HepG2 (cell line): ENCODE measurements around the gene CEP19. TPM values are rescaled to one million over a fixed set of nuclear protein-coding genes. Genes with fewer than 3 reads are reported as not detected.
A peak's percentile ranks its signal among the peaks of the same experiment; 100 is the strongest.

Experiments used
- CENPBD1 ChIP-seq: sonication (generic); formaldehyde crosslinking; IDR thresholded peaks from 2 replicates; pipeline ENCODE4 v1.8.0; 2022; ENCODE audit warnings: missing genetic modification reagents, low read depth, mild to moderate bottlenecking, borderline replicate concordance
- CREM ChIP-seq, 2 experiments: sonication (generic) in 1 of 2; formaldehyde crosslinking in 1 of 2; IDR thresholded peaks; 2 replicates each; pipeline versions ENCODE4 v1.4.0 to v1.6.1; 2016 to 2020; ENCODE audit warnings: antibody characterized with exemption in 1 of 2, mild to moderate bottlenecking in 1 of 2, missing genetic modification reagents in 1 of 2
- NFYC ChIP-seq: IDR thresholded peaks from 2 replicates; pipeline ENCODE4 v1.6.1; 2016; ENCODE audit warnings: missing genetic modification reagents, missing compliant biosample characterization
- POGK ChIP-seq: sonication (generic); formaldehyde crosslinking; conservative IDR thresholded peaks from 2 replicates; pipeline ENCODE4 v1.8.0; 2022; ENCODE audit warnings: mild to moderate bottlenecking, moderate library complexity, missing genetic modification reagents
- RERE ChIP-seq: IDR thresholded peaks from 2 replicates; pipeline ENCODE4 v1.6.1; 2016; ENCODE audit warnings: low read depth, missing genetic modification reagents, missing compliant biosample characterization
- RORA ChIP-seq: sonication (generic); formaldehyde crosslinking; IDR thresholded peaks from 2 replicates; pipeline ENCODE4 v1.5.0; 2020; ENCODE audit warnings: mild to moderate bottlenecking, missing genetic modification reagents, moderate library complexity
- SMARCE1 ChIP-seq: fragments of 450-650 bp; IDR thresholded peaks from 2 replicates; pipeline ENCODE4 v1.6.1; 2017; ENCODE audit warnings: borderline replicate concordance
- STAT5B ChIP-seq: sonication (generic); formaldehyde crosslinking; IDR thresholded peaks from 2 replicates; pipeline ENCODE4 v1.4.0; 2020; ENCODE audit warnings: missing genetic modification reagents
- TCF7 ChIP-seq: sonication (generic); IDR thresholded peaks from 2 replicates; pipeline ENCODE4 v1.6.1; 2016; ENCODE audit warnings: antibody characterized with exemption, low read depth
- ZBTB25 ChIP-seq: IDR thresholded peaks from 2 replicates; pipeline ENCODE4 v1.6.1; 2018; ENCODE audit warnings: missing genetic modification reagents
- ZC3H13 ChIP-seq: sonication (generic); formaldehyde crosslinking; IDR thresholded peaks from 2 replicates; pipeline ENCODE4 v1.8.1; 2023; ENCODE audit warnings: mild to moderate bottlenecking, missing genetic modification reagents, moderate library complexity
- ZFP37 ChIP-seq: sonication (generic); formaldehyde crosslinking; IDR thresholded peaks from 2 replicates; pipeline ENCODE4 v1.4.0; 2020; ENCODE audit warnings: missing genetic modification reagents, borderline replicate concordance
- ZFYVE20 ChIP-seq: sonication (generic); formaldehyde crosslinking; IDR thresholded peaks from 2 replicates; pipeline ENCODE4 v1.8.0; 2023; ENCODE audit warnings: low read depth, mild to moderate bottlenecking, moderate library complexity, missing genetic modification reagents, borderline replicate concordance
- ZKSCAN8 ChIP-seq: IDR thresholded peaks from 2 replicates; pipeline ENCODE4 v1.6.1; 2016; ENCODE audit warnings: borderline replicate concordance, missing genetic modification reagents, missing compliant biosample characterization
- ZNF20 ChIP-seq: sonication (generic); formaldehyde crosslinking; IDR thresholded peaks from 2 replicates; pipeline ENCODE4 v1.4.0; 2020; ENCODE audit warnings: mild to moderate bottlenecking, moderate library complexity, missing genetic modification reagents
- ZNF260 ChIP-seq: sonication (generic); formaldehyde crosslinking; IDR thresholded peaks from 2 replicates; pipeline ENCODE4 v1.4.0; 2020; ENCODE audit warnings: missing genetic modification reagents, low read depth, mild to moderate bottlenecking, borderline replicate concordance
- ZNF34 ChIP-seq: sonication (generic); formaldehyde crosslinking; IDR thresholded peaks from 2 replicates; pipeline ENCODE4 v1.4.0; 2020; ENCODE audit warnings: mild to moderate bottlenecking, missing genetic modification reagents, borderline replicate concordance
- ZNF597 ChIP-seq: sonication (generic); formaldehyde crosslinking; IDR thresholded peaks from 2 replicates; pipeline ENCODE4 v1.5.0; 2020; ENCODE audit warnings: missing genetic modification reagents
- ZNF776 ChIP-seq: sonication (generic); formaldehyde crosslinking; IDR thresholded peaks from 2 replicates; pipeline ENCODE4 v1.4.0; 2020; ENCODE audit warnings: mild to moderate bottlenecking, missing genetic modification reagents
- ZSCAN22 ChIP-seq: sonication (generic); formaldehyde crosslinking; IDR thresholded peaks from 2 replicates; pipeline ENCODE4 v1.4.0; 2020; ENCODE audit warnings: mild to moderate bottlenecking, missing genetic modification reagents
- polyA plus RNA-seq, 8 experiments: library from polyadenylated mRNA; depleted of rRNA in 3 of 8; stranded (reverse) in 7 of 8; unstranded in 1 of 8; fragments of >200 nt; fragmentation: Illumina TruSeq in 4 of 8; extraction: Trizol in 4 of 8; gene quantifications; 2 replicates each; pipeline versions ENCODE4 v1.2.1 to v1.2.3, GENCODE V29; 2011 to 2016; ENCODE audit warnings: low read depth in 4 of 8, missing spikeins in 1 of 8, mixed read lengths in 1 of 8; ENCODE audit not compliant: insufficient read depth in 1 of 8
- total RNA-seq, 5 experiments: library from RNA; depleted of rRNA; stranded (reverse); fragments of >200 nt; fragmentation: Illumina TruSeq; extraction: Trizol; gene quantifications; 2 replicates each; pipeline ENCODE4 v1.2.3, GENCODE V29; 2016; ENCODE audit warnings: low read depth in 1 of 5

CEP19 gene
- total and polyA plus RNA-seq, 2 of the 13 experiments (the other 11 are each of a cell fraction or from before 2014, with no cell fraction given), result 0.48 to 1.2 TPM

- TF ChIP-seq CENPBD1, result no peak
- no peak for TF ChIP-seq TCF7
- no peak for TF ChIP-seq ZNF20 (CRISPR knock-in tag)
- TF ChIP-seq POGK (CRISPR knock-in tag), result 0 out of 2 replicates have a peak, but pooled peaks have one; percentile 45
- TF ChIP-seq RERE (CRISPR knock-in tag), result no peak
- TF ChIP-seq CREM (IDR thresholded peaks at IDR 0.05), result no peak
- TF ChIP-seq CREM (CRISPR knock-in tag; IDR thresholded peaks at IDR 0.05), result no peak
- TF ChIP-seq ZNF34 (CRISPR knock-in tag), result no peak
- no peak for TF ChIP-seq ZFYVE20 (CRISPR knock-in tag)
- no peak for TF ChIP-seq ZSCAN22 (CRISPR knock-in tag)
- peak; percentile 31; the same call in 1 of the 2 replicates for TF ChIP-seq ZBTB25 (CRISPR knock-in tag)
- no peak for TF ChIP-seq ZFP37 (CRISPR knock-in tag)
- no peak for TF ChIP-seq STAT5B (CRISPR knock-in tag)
- no peak for TF ChIP-seq ZKSCAN8 (CRISPR knock-in tag)
- TF ChIP-seq RORA (CRISPR knock-in tag), result no peak
- TF ChIP-seq ZNF260 (CRISPR knock-in tag), result no peak
- TF ChIP-seq SMARCE1, result no peak
- no peak for TF ChIP-seq ZNF597
- no peak for TF ChIP-seq ZNF776
- TF ChIP-seq ZC3H13, result no peak
- TF ChIP-seq NFYC (CRISPR knock-in tag), result no peak
Observed at GRCh38 chr3:196711838-196712513, at the start of gene CEP19, which contains the start of gene PIGX (continued).
